CD4-positive, alpha-beta T cell treated with Interleukin-1 beta for 1 hour (primary cell): ENCODE data around the gene CDON.

ENCODE experiments used
- DNase-seq, 2 donors: peaks; one replicate each; pipeline ENCODE4 v3.0.0-alpha.2; 2020 to 2022

The CDON gene, protein sequence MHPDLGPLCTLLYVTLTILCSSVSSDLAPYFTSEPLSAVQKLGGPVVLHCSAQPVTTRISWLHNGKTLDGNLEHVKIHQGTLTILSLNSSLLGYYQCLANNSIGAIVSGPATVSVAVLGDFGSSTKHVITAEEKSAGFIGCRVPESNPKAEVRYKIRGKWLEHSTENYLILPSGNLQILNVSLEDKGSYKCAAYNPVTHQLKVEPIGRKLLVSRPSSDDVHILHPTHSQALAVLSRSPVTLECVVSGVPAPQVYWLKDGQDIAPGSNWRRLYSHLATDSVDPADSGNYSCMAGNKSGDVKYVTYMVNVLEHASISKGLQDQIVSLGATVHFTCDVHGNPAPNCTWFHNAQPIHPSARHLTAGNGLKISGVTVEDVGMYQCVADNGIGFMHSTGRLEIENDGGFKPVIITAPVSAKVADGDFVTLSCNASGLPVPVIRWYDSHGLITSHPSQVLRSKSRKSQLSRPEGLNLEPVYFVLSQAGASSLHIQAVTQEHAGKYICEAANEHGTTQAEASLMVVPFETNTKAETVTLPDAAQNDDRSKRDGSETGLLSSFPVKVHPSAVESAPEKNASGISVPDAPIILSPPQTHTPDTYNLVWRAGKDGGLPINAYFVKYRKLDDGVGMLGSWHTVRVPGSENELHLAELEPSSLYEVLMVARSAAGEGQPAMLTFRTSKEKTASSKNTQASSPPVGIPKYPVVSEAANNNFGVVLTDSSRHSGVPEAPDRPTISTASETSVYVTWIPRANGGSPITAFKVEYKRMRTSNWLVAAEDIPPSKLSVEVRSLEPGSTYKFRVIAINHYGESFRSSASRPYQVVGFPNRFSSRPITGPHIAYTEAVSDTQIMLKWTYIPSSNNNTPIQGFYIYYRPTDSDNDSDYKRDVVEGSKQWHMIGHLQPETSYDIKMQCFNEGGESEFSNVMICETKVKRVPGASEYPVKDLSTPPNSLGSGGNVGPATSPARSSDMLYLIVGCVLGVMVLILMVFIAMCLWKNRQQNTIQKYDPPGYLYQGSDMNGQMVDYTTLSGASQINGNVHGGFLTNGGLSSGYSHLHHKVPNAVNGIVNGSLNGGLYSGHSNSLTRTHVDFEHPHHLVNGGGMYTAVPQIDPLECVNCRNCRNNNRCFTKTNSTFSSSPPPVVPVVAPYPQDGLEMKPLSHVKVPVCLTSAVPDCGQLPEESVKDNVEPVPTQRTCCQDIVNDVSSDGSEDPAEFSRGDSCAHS (N-terminal part only)

DNA sequence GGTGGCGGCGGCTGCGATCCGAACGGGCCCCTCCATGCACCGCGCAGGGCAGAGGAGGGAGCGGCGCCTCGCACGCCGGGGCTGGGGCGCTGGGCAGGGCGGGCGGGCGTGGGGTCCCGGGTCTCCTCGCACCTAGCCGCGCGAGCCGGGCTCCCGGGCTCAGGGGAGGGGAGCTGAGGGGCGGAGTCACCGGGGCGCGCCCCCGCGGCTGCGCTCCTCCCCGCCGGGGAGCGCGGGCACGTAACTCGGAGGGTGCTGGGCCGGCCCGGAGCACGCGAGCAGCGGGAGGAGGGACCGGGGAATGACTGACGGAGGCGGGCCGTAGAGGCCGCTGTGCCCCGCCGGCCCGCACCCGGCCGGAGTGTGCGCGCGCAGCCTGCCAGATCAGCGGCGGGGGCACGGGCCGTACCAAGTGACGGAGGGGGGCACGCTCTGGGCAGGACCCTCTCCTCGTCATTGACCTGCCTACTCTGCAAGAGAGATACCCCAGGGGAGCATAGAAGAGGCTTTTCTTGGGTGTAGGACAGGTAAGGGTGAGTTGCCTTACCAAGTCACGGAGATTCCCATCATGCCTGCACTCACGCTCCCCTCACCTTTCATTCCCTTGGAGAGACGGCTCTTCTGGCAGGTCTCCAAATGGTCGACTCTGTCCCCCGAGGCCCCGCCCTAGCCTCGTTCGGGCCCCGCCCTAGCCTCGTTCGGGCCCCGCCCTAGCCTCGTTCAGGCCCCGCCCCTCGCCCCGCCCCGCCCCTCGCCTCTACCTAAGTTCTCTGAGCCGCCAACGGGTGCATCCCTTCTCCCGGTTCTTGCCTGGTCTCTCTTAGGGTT, at the start of gene CDON:
Gene CDON (minus strand): TSS at position 188 of the 828 bp plus-strand sequence. CDS start 39,390 bp downstream, outside the sequence.
- peak; percentile 92 for DNase-seq

- no peak for DNase-seq
Observed at GRCh38 chr11:126111458-126112116, 48.9 kb upstream of the CDON start.

DNA sequence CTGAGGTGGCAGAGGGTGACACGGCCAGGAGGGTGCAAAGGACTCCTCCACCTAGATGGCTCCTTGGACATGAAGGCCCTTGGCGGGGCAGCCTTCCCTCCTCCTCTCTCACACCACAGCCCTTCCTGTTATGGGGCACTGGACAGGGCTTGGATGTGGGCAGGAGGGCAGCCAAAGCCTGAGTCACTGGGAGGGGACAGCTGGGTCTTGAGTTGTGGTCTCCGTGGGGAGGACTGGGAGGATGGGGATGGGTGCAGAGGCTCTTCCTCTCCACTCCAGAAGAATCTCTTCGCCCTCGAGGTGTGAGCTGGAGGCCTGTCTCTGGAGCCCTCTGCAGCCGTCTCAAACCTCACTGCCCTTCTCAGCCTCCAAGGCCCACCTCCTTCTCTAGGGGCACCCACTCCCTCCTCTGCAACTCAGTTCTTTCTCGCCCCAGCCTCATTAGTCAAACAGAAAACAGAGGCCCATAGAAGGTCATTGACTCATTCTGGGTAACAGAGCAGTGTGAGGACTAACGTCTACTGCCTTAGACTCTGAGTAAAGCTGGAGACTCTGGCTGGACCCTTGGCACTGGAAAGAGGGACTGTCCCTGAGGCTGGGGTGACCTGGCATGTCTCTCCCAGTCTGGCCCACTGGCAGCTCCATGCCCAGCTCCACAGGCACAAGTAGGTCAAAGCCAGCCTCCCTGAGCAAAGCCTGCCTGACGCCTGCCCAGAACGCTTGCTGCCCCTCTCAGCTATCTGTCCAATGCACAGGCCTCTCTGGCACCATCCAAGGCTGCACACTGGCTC, 47.5 kb upstream of the CDON start:
- no peak for DNase-seq

- no peak for DNase-seq
Observed at GRCh38 chr11:126106594-126107328, 44.1 kb upstream of the CDON start.

GRCh38 chr11:126105748-126106080, 43.0 kb upstream of the CDON start:
- no peak for DNase-seq

- DNase-seq, result no peak
Observed at GRCh38 chr11:126105022-126105747, 42.5 kb upstream of the CDON start.

DNA sequence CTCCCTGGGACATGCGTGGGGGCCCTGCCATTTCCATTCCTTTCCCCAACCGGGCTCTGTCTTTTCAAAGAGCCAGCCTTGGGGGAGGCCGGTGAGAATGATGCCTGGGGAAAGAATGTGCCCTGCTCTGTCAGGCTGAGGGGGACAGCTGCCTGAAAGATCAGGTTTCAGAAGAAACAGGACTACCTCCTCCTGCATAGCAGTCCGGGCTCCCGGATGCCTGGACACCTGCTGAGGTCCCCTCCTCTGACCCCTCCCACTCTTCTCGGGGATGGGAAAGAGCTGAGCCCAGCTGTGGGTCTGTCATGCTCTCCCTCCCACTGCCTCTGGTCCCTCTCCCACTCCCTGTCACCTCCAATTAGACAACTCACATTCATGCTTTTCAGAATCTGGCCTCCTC, 41.8 kb upstream of the CDON start:
- DNase-seq, result no peak

DNA sequence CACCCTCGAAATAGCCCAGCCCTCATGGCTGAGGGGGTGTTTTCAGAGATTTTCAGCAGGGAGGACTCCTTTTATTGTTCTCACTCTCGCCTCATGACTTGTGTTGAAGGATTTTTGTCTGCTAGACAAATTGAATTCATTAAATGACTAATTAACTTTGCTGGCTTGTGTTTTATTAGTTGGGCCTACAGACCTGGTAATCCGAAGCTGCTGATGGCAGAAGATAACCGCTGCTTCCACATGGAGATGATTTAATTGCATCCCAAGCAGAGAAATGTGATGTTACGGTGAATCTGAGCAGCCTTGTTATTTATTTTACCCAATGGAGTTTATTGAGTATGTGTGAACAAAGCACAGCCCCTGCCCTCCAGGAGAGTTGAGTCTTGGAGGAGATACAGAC, 40.5 kb upstream of the CDON start:
- no peak for DNase-seq

DNA sequence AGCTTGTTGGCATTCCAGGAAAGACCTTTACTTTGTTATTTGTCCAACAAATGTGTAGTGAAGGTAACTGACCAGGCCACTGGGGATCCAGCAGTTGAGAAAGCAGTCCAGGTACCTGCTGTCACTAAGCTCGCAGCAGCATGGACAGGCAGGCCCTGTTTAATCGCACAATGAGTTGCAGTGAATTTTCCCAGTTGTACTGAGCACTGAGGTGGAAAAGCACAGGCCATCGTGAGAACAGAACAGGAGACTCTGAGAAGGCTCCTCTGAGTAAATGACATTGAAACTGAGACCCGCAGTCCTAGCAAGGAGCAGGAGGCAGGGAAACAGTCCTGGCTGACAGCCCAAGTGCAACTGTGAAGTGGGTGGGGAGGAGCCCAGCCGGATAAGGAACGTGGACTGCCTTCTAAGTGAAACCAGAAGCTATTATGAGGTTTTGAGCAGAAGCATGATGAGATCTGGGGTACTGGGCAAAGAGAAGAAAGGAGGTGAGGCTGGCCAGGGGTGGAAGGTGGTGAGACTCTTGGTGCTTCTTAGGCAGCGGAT, 39.8 kb upstream of the CDON start:
- DNase-seq, result no peak

- no peak for DNase-seq
Observed at GRCh38 chr11:126101930-126102283, 39.2 kb upstream of the CDON start.

DNA sequence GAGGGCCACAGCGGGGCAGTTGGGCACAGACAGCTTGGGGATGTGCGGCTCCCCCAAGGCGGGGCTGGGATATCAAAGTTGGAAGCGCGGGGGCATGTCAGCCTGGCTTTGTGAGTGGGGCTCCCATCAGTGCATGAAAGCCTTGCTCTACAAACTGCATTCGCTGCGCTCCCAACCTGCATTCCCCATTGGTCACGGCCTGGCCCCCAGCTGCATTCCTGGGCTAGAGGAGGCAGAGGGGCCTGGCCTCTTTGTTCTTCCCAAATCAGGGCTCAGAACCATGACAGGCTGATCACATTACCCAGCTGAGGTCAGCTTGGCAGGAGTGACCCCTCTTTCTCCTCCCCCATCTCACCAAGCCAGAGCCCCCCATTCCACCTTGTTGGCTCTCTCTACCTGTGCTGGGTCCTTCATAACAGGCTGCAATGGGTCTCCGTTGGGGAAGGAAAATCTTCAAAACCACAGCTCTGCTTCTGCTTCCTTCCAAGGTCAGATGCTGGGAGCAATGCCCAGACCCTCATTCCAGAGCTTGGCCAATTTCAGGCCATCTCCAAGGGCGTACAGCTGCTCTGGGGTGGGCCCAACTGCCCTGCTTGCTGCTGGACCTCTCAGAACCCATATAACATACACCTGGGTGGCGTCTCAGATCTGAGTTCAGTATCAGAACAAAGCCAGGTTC, 38.7 kb upstream of the CDON start:
- no peak for DNase-seq

DNA sequence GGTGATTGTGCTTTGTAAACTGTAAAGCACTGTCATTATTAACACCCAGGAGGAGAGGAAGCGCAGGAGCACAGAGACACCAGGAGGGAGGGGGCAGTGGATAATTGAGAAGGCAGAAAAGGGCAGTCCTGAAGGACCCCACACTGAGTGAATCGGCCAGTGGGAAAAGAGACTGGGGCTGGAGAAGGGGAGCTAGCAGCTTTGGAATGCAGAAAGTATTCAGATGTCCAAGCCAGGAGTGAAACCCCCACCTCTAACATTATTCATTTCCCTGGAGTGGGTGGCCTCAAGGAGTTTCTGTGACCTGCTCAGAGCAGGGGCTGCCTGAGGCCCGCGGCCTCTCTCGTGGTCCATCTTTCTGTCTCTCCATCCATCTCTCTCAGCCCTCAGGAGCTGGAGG, 38.0 kb upstream of the CDON start:
- DNase-seq, result no peak

GRCh38 chr11:126098204-126098769, 35.6 kb upstream of the CDON start:
- DNase-seq, result no peak

GRCh38 chr11:126095745-126096144, 33.1 kb upstream of the CDON start:
- DNase-seq, result no peak

- no peak for DNase-seq
Observed at GRCh38 chr11:126090452-126090851, 27.8 kb upstream of the CDON start.

- no peak for DNase-seq
Observed at GRCh38 chr11:126088999-126089398, 26.3 kb upstream of the CDON start.

DNA sequence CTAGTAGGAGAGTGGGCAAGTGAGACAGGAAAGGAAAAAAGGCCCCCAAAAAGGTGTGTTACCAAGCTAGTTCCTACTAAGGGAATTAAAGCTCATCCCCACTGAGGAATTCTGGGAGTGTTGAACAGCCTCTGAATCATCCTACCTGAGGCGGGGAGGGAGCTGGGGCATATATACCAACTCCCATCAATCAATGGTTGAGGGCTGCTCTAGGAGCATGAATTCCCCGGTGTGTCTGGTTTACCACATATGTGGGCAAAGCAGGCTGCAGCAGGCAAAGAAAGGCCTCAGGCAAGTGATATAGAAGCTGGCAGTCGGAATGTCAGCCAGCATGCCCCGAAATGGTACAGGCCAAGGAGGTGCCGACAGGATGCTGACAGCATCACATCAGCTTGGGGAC, 23.6 kb upstream of the CDON start:
- no peak for DNase-seq

DNA sequence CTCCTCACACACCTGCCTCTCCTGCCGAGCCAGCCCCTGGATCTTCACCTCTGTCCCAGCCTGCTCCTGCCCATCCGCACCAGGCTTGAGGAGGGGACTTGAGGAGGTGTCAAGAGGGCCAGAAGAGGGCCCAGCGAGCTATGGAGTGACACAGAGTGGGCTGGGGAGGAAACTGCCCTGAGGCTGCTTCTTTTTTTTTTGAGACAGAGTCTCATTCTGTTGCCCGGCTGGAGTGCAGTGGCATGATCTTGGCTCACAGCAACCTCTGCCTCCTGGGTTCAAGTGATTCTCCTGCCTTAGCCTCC, 21.9 kb upstream of the CDON start:
- DNase-seq, result no peak
